Measurements from ENCODE around the gene CTIF.

- TF ChIP-seq CTCF (IDR thresholded peaks at IDR 0.05) (no peak), POLR2A (IDR thresholded peaks at IDR 0.05) (no peak)
Observed at GRCh38 chr18:48707636-48708296, 168.9 kb downstream of the CTIF start.
